ENCODE results near the gene TAF11L7.

DNA sequence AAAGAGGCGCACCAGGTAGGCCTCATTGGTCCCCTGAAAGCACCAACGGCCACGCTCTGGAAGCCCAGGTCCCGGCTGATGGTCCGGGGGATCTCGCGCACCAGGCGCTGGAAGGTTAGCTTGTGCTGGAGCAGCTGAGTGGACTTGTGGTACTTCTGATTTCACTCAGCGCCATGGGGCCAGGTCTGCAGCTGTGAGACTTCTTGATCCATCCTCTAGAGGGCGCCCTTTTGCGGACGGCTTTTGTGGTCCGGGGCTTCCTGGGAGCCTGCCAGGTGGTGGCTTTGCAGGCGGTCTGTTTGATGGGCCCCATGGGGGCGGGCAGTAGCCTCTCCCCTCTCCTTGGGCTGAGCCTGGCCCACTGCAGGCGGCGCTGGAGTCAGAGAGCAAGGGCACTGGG is 35.1 kb upstream of the TAF11L7 start:
- TF ChIP-seq CTCF (IDR thresholded peaks at IDR 0.05) (no peak), POLR2AphosphoS5 (IDR thresholded peaks at IDR 0.05) (no peak)
